Endothelial cell of umbilical vein (primary cell): Measurements from ENCODE around the gene LYZL4. TPM values are rescaled to one million over a fixed set of nuclear protein-coding genes. Genes with fewer than 3 reads are reported as not detected.

Experiments used
- BruUV-seq: library from RNA; stranded (reverse); fragments of 400-500 nt; replicated peaks from 2 replicates; lab custom pipeline; 2021; lab: Mats Ljungman, UMichigan
- CTCF ChIA-PET: fragments of 300-600, 350-600 bp; sonication (Branson Sonifier 250); formaldehyde crosslinking; loops from one replicate; lab custom pipeline; 2021; ENCODE audit warnings: antibody characterized with exemption, inconsistent platforms; lab: Charles Lee
- POLR2A ChIA-PET: fragments of 300-600, 350-600 bp; sonication (Branson Sonifier 250); formaldehyde crosslinking; loops from one replicate; lab custom pipeline; 2021; ENCODE audit warnings: antibody characterized with exemption, inconsistent platforms; lab: Charles Lee
- DNase-seq: peaks from one replicate; pipeline ENCODE4 v3.0.0-alpha.2; 2011; ENCODE audit warnings: low read depth, low spot score
- FAIRE-seq: peaks from 2 replicates; lab custom pipeline; 2011; peaks lifted over from hg19 to GRCh38; lab: Jason Lieb, UNC
- H2AFZ ChIP-seq: 2 replicates; pipeline ENCODE4 v1.6.0; 2012; ENCODE audit warnings: low read depth, low read length, control low read depth, inconsistent platforms
- H3K27ac ChIP-seq: 2 replicates; pipeline ENCODE4 v1.5.1; 2011; ENCODE audit warnings: low read depth, mild to moderate bottlenecking, control low read depth, low read length, moderate library complexity; ENCODE audit not compliant: insufficient read depth
- H3K27me3 ChIP-seq, 2 experiments: 2 replicates each; pipeline versions ENCODE4 v1.6.0 to v1.6.1; 2011; ENCODE audit warnings: low read length in 2 of 2, mixed read lengths in 1 of 2; ENCODE audit not compliant: control insufficient read depth in 2 of 2, insufficient read depth in 2 of 2
- H3K36me3 ChIP-seq, 2 experiments: 2 replicates in 1 of 2; 3 replicates in 1 of 2; pipeline ENCODE4 v1.5.1; 2011; ENCODE audit warnings: low read length in 2 of 2, mild to moderate bottlenecking in 1 of 2, moderate library complexity in 1 of 2; ENCODE audit not compliant: control insufficient read depth in 2 of 2, insufficient read depth in 2 of 2; ENCODE audit errors: extremely low read depth in 1 of 2
- H3K4me1 ChIP-seq: 3 replicates; pipeline ENCODE4 v1.5.1; 2011; ENCODE audit warnings: mild to moderate bottlenecking, low read length; ENCODE audit not compliant: control insufficient read depth, insufficient read depth; ENCODE audit errors: extremely low read depth
- H3K4me2 ChIP-seq: 2 replicates; pipeline ENCODE4 v1.6.1; 2011; ENCODE audit warnings: low read length, control low read depth, mixed read lengths; ENCODE audit not compliant: insufficient read depth
- H3K4me3 ChIP-seq, 3 experiments: fragments of 200-600 bp in 1 of 3; sonication (generic), shearing (Covaris generic) in 1 of 3; replicated peaks in 1 of 3; 2 replicates each; pipeline ENCODE4 v1.5.1; 2011 to 2016; ENCODE audit warnings: control low read depth in 3 of 3, low read length in 3 of 3, mild to moderate bottlenecking in 2 of 3, inconsistent platforms in 1 of 3, low read depth in 1 of 3, moderate library complexity in 1 of 3; ENCODE audit not compliant: insufficient read depth in 1 of 3
- H3K79me2 ChIP-seq: 2 replicates; pipeline ENCODE4 v1.6.0; 2012; ENCODE audit warnings: low read length, inconsistent platforms; ENCODE audit not compliant: control insufficient read depth, insufficient read depth
- H3K9ac ChIP-seq: replicated peaks from 2 replicates; pipeline ENCODE3; 2011; ENCODE audit warnings: low read length, control low read depth; ENCODE audit not compliant: insufficient read depth; ENCODE audit errors: extremely low read depth
- H3K9me1 ChIP-seq: replicated peaks from 3 replicates; pipeline ENCODE4 v1.6.0; 2011; ENCODE audit warnings: mild to moderate bottlenecking, low read length; ENCODE audit not compliant: control insufficient read depth, insufficient read depth; ENCODE audit errors: extremely low read depth
- H3K9me3 ChIP-seq: replicated peaks from 2 replicates; pipeline ENCODE4 v1.5.1; 2012; ENCODE audit warnings: low read length, inconsistent platforms; ENCODE audit not compliant: control insufficient read depth, insufficient read depth
- H4K20me1 ChIP-seq: replicated peaks from 2 replicates; pipeline ENCODE3; 2011; ENCODE audit warnings: mild to moderate bottlenecking, low read length; ENCODE audit not compliant: control insufficient read depth, insufficient read depth; ENCODE audit errors: extremely low read depth
- FOS ChIP-seq: IDR thresholded peaks from 2 replicates; pipeline ENCODE4 v1.6.1; 2011; ENCODE audit warnings: mild to moderate bottlenecking, low read length, moderate library complexity, borderline replicate concordance; ENCODE audit not compliant: insufficient read depth
- GATA2 ChIP-seq: IDR thresholded peaks from 2 replicates; pipeline ENCODE4 v1.7.0; 2011; ENCODE audit warnings: low read depth, mild to moderate bottlenecking, moderate library complexity, mixed read lengths, low read length; ENCODE audit not compliant: insufficient read length, insufficient read depth
- MYC ChIP-seq: IDR thresholded peaks from one replicate; pipeline ENCODE4 v1.6.1; 2011; ENCODE audit warnings: mild to moderate bottlenecking, low read depth, low read length
- POLR2A ChIP-seq: IDR thresholded peaks from 2 replicates; pipeline ENCODE4 v1.6.1; 2012; ENCODE audit warnings: low read depth, mild to moderate bottlenecking, control low read depth, low read length
- POLR2AphosphoS5 ChIP-seq: IDR thresholded peaks from 2 replicates; pipeline ENCODE4 v1.6.1; 2012; ENCODE audit warnings: low read depth, mild to moderate bottlenecking, control low read depth, low read length, moderate library complexity; ENCODE audit not compliant: insufficient read depth
- dilution Hi-C: fragments of 300-500 bp; cut with MboI; formaldehyde crosslinking; loops from one replicate; pipeline ENCODE4 v1.15.0; 2019; ENCODE audit warnings: low sequenced_read_pairs; ENCODE audit not compliant: extremely low pct_ligation_motif_present
- intact Hi-C: fragments of 100-400 bp; cut with micrococcal nuclease; formaldehyde crosslinking; loops from one replicate; pipeline ENCODE4 v1.10.0; 2022
- polyA plus RNA-seq, 4 experiments: library from polyadenylated mRNA; depleted of rRNA in 3 of 4; stranded (reverse) in 3 of 4; unstranded in 1 of 4; fragments of >200 nt; gene quantifications; 2 replicates each; pipeline versions ENCODE4 v1.2.1 to v1.2.3, GENCODE V29; 2011 to 2012; ENCODE audit warnings: missing spikeins in 1 of 4
- total RNA-seq: library from RNA; stranded (reverse); gene quantifications from 2 replicates; pipeline ENCODE4 v1.2.3, GENCODE V29; 2021
- TF ChIP-seq, protein P1 (sequence below), 2 donors: IDR thresholded peaks; 1 replicate in 1 of 2; 2 replicates in 1 of 2; pipeline ENCODE4 v1.5.1; 2011; ENCODE audit warnings: low read length in 2 of 2, mild to moderate bottlenecking in 2 of 2, moderate library complexity in 2 of 2, control low read depth in 1 of 2, inconsistent platforms in 1 of 2, low read depth in 1 of 2; ENCODE audit not compliant: insufficient read depth in 1 of 2; ENCODE audit errors: extremely low read depth in 1 of 2

The LYZL4 gene
- total and polyA plus RNA-seq, 2 donors (not counting 3 experiments of a cell fraction or from before 2014, with no cell fraction given) = 0.41 TPM; not detected in 1

DNA sequence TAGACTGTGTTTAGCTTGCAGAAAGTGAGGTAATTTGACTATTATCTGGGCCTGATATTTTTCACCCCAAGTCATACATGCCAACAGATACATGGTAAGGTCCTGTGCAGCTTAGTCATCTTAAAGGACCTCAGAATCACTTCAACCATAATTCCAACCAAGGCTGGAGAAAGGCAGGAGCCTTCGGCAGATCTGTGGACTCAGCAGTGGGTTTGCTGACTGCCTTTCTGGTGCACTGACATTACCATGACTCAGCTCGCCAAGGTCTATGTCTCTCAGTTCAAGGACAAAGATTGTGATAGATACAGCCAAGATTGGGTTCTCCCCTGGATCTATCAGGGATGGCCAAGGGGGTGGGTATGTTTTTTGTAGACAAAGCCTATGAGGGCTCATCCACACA lies 32.7 kb downstream of the LYZL4 start:
- no peaks in the 10 kb centered on the region for H4K20me1 ChIP-seq
- no peaks in the 10 kb centered on the region for H3K36me3 ChIP-seq
- no peak overlapping the region for H3K4me3 ChIP-seq
- POLR2A ChIA-PET = no interaction called here
- FAIRE-seq (no peak), DNase-seq (no peak)
- no peaks in the 10 kb centered on the region for H3K79me2 ChIP-seq
- no peaks in the 10 kb centered on the region for H3K4me1 ChIP-seq
- no peak overlapping the region for H3K9ac ChIP-seq
- no peaks in the 10 kb centered on the region for H3K9me3 ChIP-seq
- dilution Hi-C loops = no loop called here
- no peak overlapping the region for H3K4me2 ChIP-seq
- TF ChIP-seq POLR2A (no peak), GATA2 (no peak), MYC (no peak), POLR2AphosphoS5 (no peak)
- TF ChIP-seq, protein P1, sequence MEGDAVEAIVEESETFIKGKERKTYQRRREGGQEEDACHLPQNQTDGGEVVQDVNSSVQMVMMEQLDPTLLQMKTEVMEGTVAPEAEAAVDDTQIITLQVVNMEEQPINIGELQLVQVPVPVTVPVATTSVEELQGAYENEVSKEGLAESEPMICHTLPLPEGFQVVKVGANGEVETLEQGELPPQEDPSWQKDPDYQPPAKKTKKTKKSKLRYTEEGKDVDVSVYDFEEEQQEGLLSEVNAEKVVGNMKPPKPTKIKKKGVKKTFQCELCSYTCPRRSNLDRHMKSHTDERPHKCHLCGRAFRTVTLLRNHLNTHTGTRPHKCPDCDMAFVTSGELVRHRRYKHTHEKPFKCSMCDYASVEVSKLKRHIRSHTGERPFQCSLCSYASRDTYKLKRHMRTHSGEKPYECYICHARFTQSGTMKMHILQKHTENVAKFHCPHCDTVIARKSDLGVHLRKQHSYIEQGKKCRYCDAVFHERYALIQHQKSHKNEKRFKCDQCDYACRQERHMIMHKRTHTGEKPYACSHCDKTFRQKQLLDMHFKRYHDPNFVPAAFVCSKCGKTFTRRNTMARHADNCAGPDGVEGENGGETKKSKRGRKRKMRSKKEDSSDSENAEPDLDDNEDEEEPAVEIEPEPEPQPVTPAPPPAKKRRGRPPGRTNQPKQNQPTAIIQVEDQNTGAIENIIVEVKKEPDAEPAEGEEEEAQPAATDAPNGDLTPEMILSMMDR (IDR thresholded peaks at IDR 0.05; ENCODE audit: extremely low read depth in 1 of 2, insufficient read depth in 1 of 2, low read depth in 1 of 2, low read length in 2 of 2) = no peak
- CTCF ChIA-PET = no interaction called here
- H2AFZ ChIP-seq = no peak overlapping the region
- no peak overlapping the region for H3K27ac ChIP-seq
- peaks cover 1 to 8% of the 10 kb centered on the region in 2 experiments for H3K27me3 ChIP-seq
- intact Hi-C loops = no loop called here
- no peaks in the 10 kb centered on the region for H3K9me1 ChIP-seq
- BruUV-seq = no TSS peak

DNA sequence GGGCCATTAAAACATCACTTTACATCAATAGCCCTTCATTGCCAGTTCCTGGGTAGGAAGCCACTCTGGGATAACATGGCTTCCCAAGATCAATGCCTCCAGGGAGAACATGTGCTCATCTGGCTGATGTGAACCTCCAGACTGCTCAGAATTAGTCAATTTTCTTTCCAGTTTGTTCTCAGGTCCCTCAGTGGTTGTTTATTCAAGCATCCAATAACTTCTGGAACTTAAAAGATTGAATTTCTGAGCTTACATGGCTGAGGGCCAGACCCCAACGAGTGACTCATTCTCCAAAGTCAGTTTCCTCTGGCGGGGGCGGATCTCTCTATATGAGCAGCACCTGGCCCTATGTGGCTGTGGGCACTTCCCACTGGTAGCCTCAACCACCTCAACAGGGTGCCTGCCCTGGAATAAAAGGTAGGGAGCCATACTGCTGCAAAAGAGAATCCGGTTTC lies 34.0 kb downstream of the LYZL4 start:
- Histone ChIP-seq H3K4me2 (no peak overlapping the region), H3K9ac (no peak overlapping the region), H3K9me3 (no peaks in the 10 kb centered on the region), H2AFZ (no peak overlapping the region), H3K36me3 (no peaks in the 10 kb centered on the region), H3K4me3 (no peak overlapping the region), H3K79me2 (no peaks in the 10 kb centered on the region), H3K27ac (no peak overlapping the region), H3K9me1 (no peaks in the 10 kb centered on the region), H3K27me3 (peaks cover 1 to 8% of the 10 kb centered on the region in 2 experiments), H3K4me1 (no peaks in the 10 kb centered on the region), H4K20me1 (no peaks in the 10 kb centered on the region)
- dilution Hi-C loops (no loop called here), intact Hi-C loops (no loop called here)
- ChIA-PET CTCF (no interaction called here), POLR2A (no interaction called here)
- DNase-seq = peak; percentile 17
- peak; percentile 31 for TF ChIP-seq FOS
- TF ChIP-seq, protein P1 (IDR thresholded peaks at IDR 0.05; ENCODE audit: extremely low read depth in 1 of 2, insufficient read depth in 1 of 2, low read depth in 1 of 2, low read length in 2 of 2) = no peak
- no TSS peak for BruUV-seq
- FAIRE-seq = no peak
